PC-3 (cell line): ENCODE results near the gene MMP11. TPM values are rescaled to one million over a fixed set of nuclear protein-coding genes. Genes with fewer than 3 reads are reported as not detected.
A peak's percentile ranks its signal among the peaks of the same experiment; 100 is the strongest.

Experiments used
- ATAC-seq: fragments of 200-7000 bp; cut with Tn5 transposase; 2 replicates; pipeline ENCODE4 v1.9.1; 2020; ENCODE audit warnings: mild to moderate bottlenecking, moderate library complexity
- BruUV-seq: library from RNA; stranded (reverse); fragments of 400-500 nt; replicated peaks from 2 replicates; lab custom pipeline; 2021; lab: Mats Ljungman, UMichigan
- CTCF ChIA-PET: fragments of 300-600 bp; sonication (Branson Sonifier 250); formaldehyde crosslinking; loops from one replicate; lab custom pipeline; 2022; ENCODE audit warnings: antibody characterized with exemption; lab: Charles Lee
- POLR2A ChIA-PET: fragments of 300-600 bp; sonication (Branson Sonifier 250); formaldehyde crosslinking; loops from one replicate; lab custom pipeline; 2022; ENCODE audit warnings: antibody characterized with exemption; ENCODE audit not compliant: unreplicated experiment; lab: Charles Lee
- DNase-seq: peaks from one replicate; pipeline ENCODE4 v3.0.0-alpha.2; 2015
- H2AFZ ChIP-seq: fragments of 300-600 bp; sonication (generic); 2 replicates; pipeline ENCODE4 v1.6.0; 2016; ENCODE audit warnings: antibody characterized with exemption, low read length
- H3F3A ChIP-seq: fragments of 300-600 bp; sonication (generic); one replicate; pipeline ENCODE4 v1.6.0; 2017; ENCODE audit warnings: antibody characterized with exemption, low read length, control low read depth, mild to moderate bottlenecking; ENCODE audit not compliant: unreplicated experiment
- H3K27ac ChIP-seq: fragments of 300-600 bp; sonication (generic); 2 replicates; pipeline ENCODE4 v1.5.1; 2016; ENCODE audit warnings: mild to moderate bottlenecking, low read length
- H3K27me3 ChIP-seq: fragments of 300-600 bp; sonication (generic); 2 replicates; pipeline ENCODE4 v1.6.1; 2016; ENCODE audit warnings: low read length, mixed read lengths
- H3K36me3 ChIP-seq: fragments of 300-600 bp; sonication (generic); 2 replicates; pipeline ENCODE4 v1.6.1; 2016; ENCODE audit warnings: low read depth, mixed run types, low read length, mixed read lengths
- H3K4me1 ChIP-seq: fragments of 300-600 bp; sonication (generic); 2 replicates; pipeline ENCODE4 v1.5.1; 2016; ENCODE audit warnings: low read length; ENCODE audit not compliant: insufficient read depth
- H3K4me2 ChIP-seq: fragments of 300-600 bp; sonication (generic); 2 replicates; pipeline ENCODE4 v1.6.0; 2016; ENCODE audit warnings: low read length
- H3K4me3 ChIP-seq: fragments of 300-600 bp; sonication (generic); 2 replicates; pipeline ENCODE4 v1.5.1; 2016; ENCODE audit warnings: mild to moderate bottlenecking, low read length, mixed read lengths
- H3K79me2 ChIP-seq: fragments of 300-600 bp; sonication (generic); 2 replicates; pipeline ENCODE4 v1.6.1; 2017; ENCODE audit warnings: low read length, mixed read lengths
- H3K9ac ChIP-seq: fragments of 300-600 bp; sonication (generic); 2 replicates; pipeline ENCODE4 v1.6.0; 2016; ENCODE audit warnings: mild to moderate bottlenecking, low read length
- H3K9me2 ChIP-seq: fragments of 300-600 bp; sonication (generic); replicated peaks from 2 replicates; pipeline ENCODE4 v1.6.1; 2016; ENCODE audit warnings: mixed run types, low read length, mixed read lengths
- H3K9me3 ChIP-seq: fragments of 300-600 bp; sonication (generic); 2 replicates; pipeline ENCODE4 v1.6.1; 2016; ENCODE audit warnings: low read length, mixed read lengths
- H4K20me1 ChIP-seq: fragments of 300-600 bp; sonication (generic); 2 replicates; pipeline ENCODE4 v1.6.1; 2016; ENCODE audit warnings: low read length, mixed read lengths
- CTCF ChIP-seq: fragments of 300-600 bp; sonication (generic); conservative IDR thresholded peaks from 2 replicates; pipeline ENCODE4 v1.5.1; 2017; ENCODE audit warnings: antibody characterized with exemption, low read depth, mild to moderate bottlenecking, low read length
- EZH2 ChIP-seq: fragments of 300-600 bp; sonication (generic); IDR thresholded peaks from one replicate; pipeline ENCODE4 v1.6.1; 2017; ENCODE audit warnings: antibody characterized with exemption, mild to moderate bottlenecking, low read length; ENCODE audit not compliant: unreplicated experiment
- EZH2phosphoT487 ChIP-seq: fragments of 300-600 bp; sonication (generic); IDR thresholded peaks from 2 replicates; pipeline ENCODE4 v1.6.1; 2018; ENCODE audit warnings: mild to moderate bottlenecking, antibody characterized with exemption, low read length, borderline replicate concordance
- intact Hi-C: fragments of 100-400 bp; cut with micrococcal nuclease; formaldehyde crosslinking; loops from 2 replicates; pipeline ENCODE4 v1.9.0; 2023
- total RNA-seq: library from RNA; depleted of rRNA; stranded (reverse); fragments of >200 nt; gene quantifications from 2 replicates; pipeline ENCODE4 v1.2.3, GENCODE V29; 2014

MMP11 gene
- total RNA-seq, 1 experiment from 2014 or later: 2.4 TPM

DNA sequence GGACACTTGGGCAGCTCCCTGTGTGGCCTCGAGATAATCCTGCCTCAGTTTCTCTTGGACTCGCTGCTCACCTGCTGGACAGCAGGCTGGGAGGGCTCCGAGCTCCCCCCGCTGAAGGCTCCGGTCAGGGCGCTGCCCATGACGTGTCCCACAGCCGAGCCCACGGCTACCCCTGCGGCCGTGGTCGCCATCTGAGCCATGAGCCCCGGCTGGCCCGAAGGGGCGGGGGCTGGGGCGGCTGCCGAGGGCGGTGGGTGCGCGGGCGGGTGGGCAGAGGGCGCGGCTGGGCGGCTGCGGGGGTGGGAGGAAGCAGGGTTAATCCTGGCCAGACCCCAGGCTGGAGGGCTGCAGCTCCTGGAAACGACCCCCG is 5.4 kb upstream of the MMP11 start:
- H3K9me2 ChIP-seq: no peaks in the 10 kb centered on the region
- peak overlapping the region; percentile 86 for H3K9ac ChIP-seq
- intact Hi-C loops: loop anchor here (5.0 kb wide), 1 partner anchor 80 kb away; no protein-coding TSS in a partner anchor
- no peaks in the 10 kb centered on the region for H4K20me1 ChIP-seq
- H2AFZ ChIP-seq: peak overlapping the region; percentile 99; the same call in 1 of the 2 replicates
- no peaks in the 10 kb centered on the region for H3F3A ChIP-seq
- no peaks in the 10 kb centered on the region for H3K9me3 ChIP-seq
- no peak for TF ChIP-seq CTCF
- no peak for TF ChIP-seq EZH2phosphoT487
- no peak for TF ChIP-seq EZH2
- POLR2A ChIA-PET: no interaction called here
- no peaks in the 10 kb centered on the region for H3K27me3 ChIP-seq
- ATAC-seq (peak; percentile 3; the same call in 1 of the 2 replicates), DNase-seq (no peak)
- peak overlapping the region; percentile 97 for H3K4me3 ChIP-seq
- H3K79me2 ChIP-seq: peaks cover 22% of the 10 kb centered on the region
- peak overlapping the region; percentile 50 for H3K27ac ChIP-seq
- CTCF ChIA-PET: interaction anchor here (1.0 kb wide), 1 partner anchor 82 kb away, joined by 4 read pairs; no protein-coding TSS in a partner anchor
- peak overlapping the region; percentile 99 for H3K4me2 ChIP-seq
- peaks cover 5% of the 10 kb centered on the region; the same call in 1 of the 2 replicates for H3K36me3 ChIP-seq
- peaks cover 4% of the 10 kb centered on the region; the same call in 1 of the 2 replicates for H3K4me1 ChIP-seq
- BruUV-seq: no TSS peak

GRCh38 chr22:23767673-23768548 is 4.7 kb upstream of the MMP11 start, which contains the start of gene CHCHD10:
Gene CHCHD10 (minus strand): TSS chr22:23767972. CDS start chr22:23767874, 98 bp downstream.
- Histone ChIP-seq H2AFZ (peak within 1 kb of the TSS; percentile 99), H3K4me3 (peak within 1 kb of the TSS; percentile 97), H3K9ac (peak within 1 kb of the TSS; percentile 86), H3K27me3 (no peaks in the 10 kb centered on the region), H3K4me2 (peak within 1 kb of the TSS; percentile 99), H3K36me3 (peaks cover 5% of the 10 kb centered on the region; the same call in 1 of the 2 replicates), H4K20me1 (no peaks in the 10 kb centered on the region), H3K9me2 (no peaks in the 10 kb centered on the region), H3K27ac (peak within 1 kb of the TSS; percentile 50), H3K79me2 (peaks cover 22% of the 10 kb centered on the region), H3K4me1 (peaks cover 4% of the 10 kb centered on the region; the same call in 1 of the 2 replicates), H3F3A (no peaks in the 10 kb centered on the region), H3K9me3 (no peaks in the 10 kb centered on the region)
- ChIA-PET CTCF (interaction anchor here (1.0 kb wide), 1 partner anchor 82 kb away, joined by 4 read pairs; no protein-coding TSS in a partner anchor), POLR2A (no interaction called here)
- TF ChIP-seq CTCF (peak; percentile 71), EZH2phosphoT487 (no peak)
- intact Hi-C loops: loop anchor here (5.0 kb wide), 1 partner anchor 79 kb away; no protein-coding TSS in a partner anchor
- ATAC-seq (peak; percentile 66), DNase-seq (peak; percentile 76)
- BruUV-seq: TSS peak; percentile 77
